Activated CD4-positive, alpha-beta T cell treated with anti-CD3 and anti-CD28 coated beads for 48 hours (primary cell): Measurements from ENCODE around the gene KLRC1.
"Not testable (repeated sequence)": the region's sequence is repeated elsewhere in the genome, so short reads cannot be mapped to it uniquely, and the experiment has no call there.

ENCODE experiments used
- DNase-seq: peaks from one replicate; pipeline ENCODE4 v3.0.0-alpha.2; 2020

The KLRC1 gene

DNA sequence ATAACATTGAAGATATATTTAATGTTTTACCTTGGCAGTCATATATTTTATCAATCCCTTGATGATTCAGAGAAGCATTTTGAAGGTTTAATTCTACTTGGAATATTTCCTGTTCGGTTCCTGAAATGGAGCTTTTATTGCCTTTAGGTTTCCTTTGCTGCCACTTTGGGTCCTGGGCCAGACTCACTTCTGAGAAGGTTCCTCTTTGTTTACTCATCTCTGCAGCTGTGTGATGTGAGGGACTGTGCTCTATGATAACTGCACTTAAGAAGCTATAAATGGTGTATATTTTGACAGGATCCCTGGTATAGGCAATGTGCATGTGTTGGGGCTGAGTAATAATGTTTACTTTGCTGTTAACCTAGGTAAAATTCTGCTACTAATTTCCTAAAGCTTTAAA lies 32.8 kb downstream of the KLRC1 start, which contains the start of gene KLRC3:
TSS of gene KLRC3 (minus strand) at position 262 of the 400 bp plus-strand sequence. CDS start at position 217, 45 bp downstream.
- not testable (repeated sequence) for DNase-seq

DNA sequence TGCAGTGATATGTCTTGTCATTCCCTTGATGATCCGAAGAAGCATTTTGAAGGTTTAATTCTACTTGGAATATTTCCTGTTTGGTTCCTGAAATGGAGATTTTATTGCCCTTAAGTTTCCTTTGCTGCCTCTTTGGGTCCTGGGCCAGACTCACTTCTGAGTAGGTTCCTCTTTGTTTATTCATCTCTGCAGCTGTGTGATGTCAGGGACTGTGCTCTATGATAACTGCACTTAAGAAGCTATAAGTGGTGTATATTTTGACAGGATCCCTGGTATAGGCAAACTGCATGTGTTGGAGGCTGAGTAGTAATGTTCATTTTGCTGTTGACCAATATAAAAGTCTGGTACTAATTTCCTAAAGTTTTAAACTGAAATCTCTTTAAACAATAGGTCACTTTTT lies 43.8 kb downstream of the KLRC1 start, which contains the start of gene KLRC4:
TSS of gene KLRC4 (minus strand) at position 366 of the 400 bp plus-strand sequence. CDS start at position 184, 182 bp downstream.
- DNase-seq: no peak

GRCh38 chr12:10408842-10409241 lies 44.3 kb downstream of the KLRC1 start:
- no peak for DNase-seq

DNA sequence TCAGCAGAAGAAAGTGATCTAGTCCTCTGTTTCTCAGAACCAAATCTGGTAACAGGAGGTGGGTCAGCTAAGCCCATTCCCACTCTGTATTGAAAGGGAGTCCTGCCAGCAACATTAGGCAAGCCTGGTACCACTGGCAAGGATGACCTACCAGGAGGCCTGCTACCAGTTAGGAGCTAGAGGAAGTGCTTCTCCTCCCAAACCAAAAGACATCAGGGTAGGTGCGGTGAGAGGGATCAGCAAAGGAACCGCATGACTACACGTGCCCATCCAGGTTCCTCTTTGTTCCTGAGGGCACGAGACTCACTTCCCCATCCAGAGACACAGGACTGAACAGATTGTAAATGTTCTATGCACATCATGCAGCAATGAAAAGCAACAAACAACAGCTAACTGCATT lies 46.5 kb downstream of the KLRC1 start:
- no peak for DNase-seq

DNA sequence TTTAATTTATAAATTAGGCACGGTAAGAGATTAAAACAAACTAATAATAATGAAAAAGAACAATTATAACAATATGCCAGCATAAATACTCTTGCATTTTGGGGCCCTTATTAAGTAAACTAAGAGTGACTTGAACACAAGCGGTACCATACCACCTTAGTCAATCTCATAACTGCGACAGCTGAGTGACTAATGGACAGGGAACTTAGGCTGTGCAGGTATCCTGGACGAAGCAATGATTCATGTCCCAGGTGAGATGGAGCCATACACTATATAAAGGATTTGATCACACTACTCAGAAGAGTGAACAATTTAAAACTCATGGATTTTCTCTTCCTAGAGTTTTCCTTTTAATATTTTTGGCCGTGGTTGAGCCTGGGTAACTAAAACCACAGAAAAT lies 47.9 kb downstream of the KLRC1 start:
- DNase-seq: no peak

- no peak for DNase-seq
Measured at GRCh38 chr12:10404798-10405197, 48.4 kb downstream of the KLRC1 start.

- DNase-seq: no peak
Measured at GRCh38 chr12:10400829-10401228, 52.3 kb downstream of the KLRC1 start.

GRCh38 chr12:10398168-10398567 lies 55.0 kb downstream of the KLRC1 start:
- no peak for DNase-seq

- DNase-seq: no peak
Measured at GRCh38 chr12:10397296-10397695, 55.9 kb downstream of the KLRC1 start.

- DNase-seq: not testable (repeated sequence)
Measured at GRCh38 chr12:10396176-10396575, 57.0 kb downstream of the KLRC1 start.
